GM12891 (cell line): Measurements from ENCODE around the gene TASP1.

Experiments used
- PAX5 ChIP-seq: IDR thresholded peaks from 2 replicates; pipeline ENCODE4 v1.6.1; 2011; ENCODE audit warnings: low read length, moderate library complexity, mild to moderate bottlenecking; ENCODE audit not compliant: insufficient read depth, severe bottlenecking
- POLR2A ChIP-seq: IDR thresholded peaks from 2 replicates; pipeline ENCODE4 v1.6.1; 2011; ENCODE audit warnings: low read depth, low read length, control low read depth
- POLR2AphosphoS5 ChIP-seq: IDR thresholded peaks from 2 replicates; pipeline ENCODE4 v1.6.1; 2011; ENCODE audit warnings: low read depth, low read length, control low read depth
- POU2F2 ChIP-seq: IDR thresholded peaks from 2 replicates; pipeline ENCODE4 v1.6.1; 2011; ENCODE audit warnings: low read depth, mild to moderate bottlenecking, control low read depth, low read length, moderate library complexity
- SPI1 ChIP-seq: IDR thresholded peaks from 2 replicates; pipeline ENCODE4 v1.6.1; 2011; ENCODE audit warnings: low read depth, low read length, control low read depth
- TAF1 ChIP-seq: IDR thresholded peaks from 2 replicates; pipeline ENCODE4 v1.6.1; 2011; ENCODE audit warnings: low read depth, low read length, control low read depth

DNA sequence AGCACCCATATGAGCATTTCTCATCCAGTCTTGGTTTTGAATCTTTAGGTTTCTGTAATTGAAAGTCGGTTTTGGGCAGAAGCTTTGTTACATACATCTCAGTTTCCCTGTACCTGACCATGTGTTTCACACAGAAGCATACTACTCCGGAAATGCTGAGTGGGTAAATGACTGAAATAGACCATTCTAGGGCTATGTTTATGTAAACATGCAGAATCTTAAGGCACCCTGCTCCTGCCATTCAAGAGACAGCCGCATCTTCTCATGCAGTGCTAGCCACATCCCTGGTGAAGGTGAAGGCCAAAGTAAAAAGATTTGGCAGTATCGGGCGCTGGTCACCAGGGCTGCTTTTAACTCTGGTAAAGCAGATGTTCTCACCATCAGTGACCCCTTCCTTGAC, 246.3 kb downstream of the TASP1 start:
- no peak for TF ChIP-seq POLR2A
- TF ChIP-seq TAF1 = no peak
- TF ChIP-seq POLR2AphosphoS5 = no peak
- no peak for TF ChIP-seq SPI1
- TF ChIP-seq POU2F2 = no peak
- TF ChIP-seq PAX5 = no peak
